Inflammatory macrophage treated with lipopolysaccharide for 1 hour (primary cell): ENCODE measurements around the gene NUFIP1.
"Not testable (repeated sequence)": the region's sequence is repeated elsewhere in the genome, so short reads cannot be mapped to it uniquely, and the experiment has no call there.

ENCODE experiments used
- DNase-seq, 2 donors: peaks; one replicate each; pipeline ENCODE4 v3.0.0-alpha.2; 2020 to 2022

The NUFIP1 gene

GRCh38 chr13:44919104-44919804 lies 70.0 kb downstream of the NUFIP1 start:
- no peak for DNase-seq

- DNase-seq: peak; percentile 81 to 85
These were observed 70.8 kb downstream of the NUFIP1 start for GRCh38 chr13:44918326-44919103.

DNA sequence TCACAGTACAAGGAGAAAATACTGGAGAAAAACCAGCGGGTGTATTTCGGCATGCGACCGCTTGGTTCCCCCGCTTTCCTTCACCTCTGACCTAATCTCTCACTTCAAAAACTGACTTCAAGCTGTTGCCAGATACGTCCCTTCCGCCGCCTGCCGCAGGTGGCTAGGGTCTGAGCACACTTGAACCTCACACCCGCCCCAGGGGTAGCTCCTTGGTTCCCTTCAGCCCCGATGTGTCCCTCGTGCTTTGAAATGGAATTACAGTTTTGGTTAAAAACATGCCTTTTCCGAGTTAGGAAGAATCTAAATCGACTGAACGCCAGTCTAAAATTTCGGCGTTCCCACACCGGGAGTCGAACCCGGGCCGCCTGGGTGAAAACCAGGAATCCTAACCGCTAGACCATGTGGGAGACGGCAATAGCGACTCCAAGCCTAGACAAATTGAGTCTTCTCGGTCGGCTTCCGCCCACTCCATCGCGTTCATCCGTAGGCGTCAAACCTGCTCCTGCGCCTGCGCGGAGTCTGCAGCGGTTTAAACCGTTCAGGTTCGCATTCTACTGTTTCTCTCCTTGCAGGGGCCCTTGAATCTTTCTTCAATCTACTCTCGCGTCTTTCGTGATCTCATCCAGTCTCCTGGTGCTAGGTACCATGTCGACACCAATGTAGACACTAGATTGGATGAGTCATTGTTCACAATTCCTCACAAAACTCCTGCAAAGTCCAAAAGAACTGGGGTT lies 71.5 kb downstream of the NUFIP1 start:
- DNase-seq: peak; percentile 90 to 99

DNA sequence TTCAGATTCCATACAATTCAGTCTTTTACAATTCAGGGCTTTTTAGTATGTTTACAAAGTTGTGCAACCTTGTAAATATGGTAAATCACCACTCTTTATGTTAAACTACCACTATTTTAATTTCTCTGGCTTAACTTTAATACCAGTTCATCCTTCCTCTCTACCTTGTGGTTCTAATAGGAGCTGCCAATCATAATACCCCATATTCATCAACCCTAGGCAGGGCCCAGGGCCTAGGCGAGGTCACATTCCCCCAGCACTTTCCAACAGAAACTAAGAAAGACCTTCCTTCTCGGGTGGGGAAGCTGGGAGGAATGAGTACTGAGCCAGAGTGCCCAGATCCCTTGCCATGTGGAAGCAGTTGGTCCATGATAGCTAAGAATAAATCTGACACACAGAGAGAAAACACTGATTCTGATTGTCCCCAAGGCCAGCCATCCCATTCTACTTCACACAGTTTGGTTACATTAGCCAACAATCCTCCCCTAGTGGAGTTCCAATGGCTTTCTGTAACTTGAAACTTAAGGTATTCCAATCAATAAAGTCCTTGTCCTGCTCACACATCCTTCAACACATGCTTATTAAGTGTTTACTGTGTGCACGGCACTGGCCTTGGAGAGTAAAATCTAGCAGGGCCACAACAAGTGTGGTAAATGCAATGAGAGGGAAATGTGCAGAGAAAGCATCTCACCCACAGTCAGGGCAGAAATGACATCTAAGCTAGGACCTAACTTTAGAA lies 76.8 kb downstream of the NUFIP1 start:
- no peak for DNase-seq

DNA sequence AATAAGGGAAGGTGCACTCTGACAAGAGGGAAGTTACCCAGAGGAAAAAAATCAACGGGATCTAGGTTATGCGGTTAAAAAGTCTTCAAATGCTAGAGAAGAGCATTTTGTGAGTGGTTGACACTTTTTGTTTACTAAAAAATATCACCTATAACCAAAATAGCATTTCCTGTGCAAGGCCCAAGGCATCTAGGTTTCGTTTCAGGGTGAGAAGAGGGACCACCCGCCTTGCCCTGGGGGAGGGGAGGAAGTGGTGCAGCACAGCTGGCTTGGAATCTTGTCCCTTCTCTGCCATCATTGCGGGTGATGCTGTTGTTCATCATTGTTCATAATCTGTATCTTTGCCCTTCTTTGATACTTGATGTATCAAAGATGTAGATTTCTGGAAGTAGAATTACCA lies 80.6 kb downstream of the NUFIP1 start:
- no peak for DNase-seq

GRCh38 chr13:44908266-44908665 lies 81.0 kb downstream of the NUFIP1 start:
- no peak for DNase-seq

DNA sequence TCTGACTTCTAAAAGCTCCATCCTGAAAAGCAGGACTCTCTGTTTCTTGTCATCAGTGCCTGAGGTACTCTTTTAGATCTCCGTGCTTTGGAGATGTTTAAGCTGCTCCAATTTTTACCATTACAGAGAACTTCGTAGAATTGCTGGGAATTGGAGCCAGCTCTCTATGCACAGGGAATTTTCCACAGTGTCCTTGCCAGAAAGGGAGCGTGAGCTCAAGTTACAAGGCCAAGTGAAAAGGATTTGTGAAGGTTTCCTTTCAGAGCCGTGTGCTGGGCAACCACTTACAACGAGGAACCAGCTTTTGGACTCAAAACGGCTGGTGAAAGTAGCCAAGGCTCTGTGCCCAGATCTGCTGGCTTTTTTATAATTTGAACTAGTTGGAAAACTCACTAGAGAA lies 82.6 kb downstream of the NUFIP1 start:
- DNase-seq: no peak

- DNase-seq: no peak
These were observed 83.0 kb downstream of the NUFIP1 start for GRCh38 chr13:44906230-44906629.

DNA sequence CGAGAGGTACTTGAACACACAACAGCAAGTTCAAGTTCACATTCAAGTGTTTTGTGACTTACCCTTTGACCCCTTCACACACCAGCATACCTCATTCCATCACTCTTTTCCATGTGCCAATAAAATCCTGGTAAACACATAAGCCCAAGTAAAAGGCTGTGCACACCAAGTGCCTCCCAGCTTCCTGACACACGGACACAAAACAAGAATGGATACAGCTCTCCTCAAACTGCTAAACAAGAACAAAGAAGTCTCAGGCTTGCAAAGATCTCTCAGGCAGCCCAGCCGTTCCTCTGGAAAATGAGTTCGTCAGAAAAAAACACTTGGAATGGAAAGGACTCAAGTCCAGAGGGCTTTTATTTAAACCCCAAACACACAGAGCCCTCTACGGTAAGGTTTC lies 83.7 kb downstream of the NUFIP1 start:
- DNase-seq: no peak

GRCh38 chr13:44904967-44905366 lies 84.3 kb downstream of the NUFIP1 start:
- DNase-seq: no peak

DNA sequence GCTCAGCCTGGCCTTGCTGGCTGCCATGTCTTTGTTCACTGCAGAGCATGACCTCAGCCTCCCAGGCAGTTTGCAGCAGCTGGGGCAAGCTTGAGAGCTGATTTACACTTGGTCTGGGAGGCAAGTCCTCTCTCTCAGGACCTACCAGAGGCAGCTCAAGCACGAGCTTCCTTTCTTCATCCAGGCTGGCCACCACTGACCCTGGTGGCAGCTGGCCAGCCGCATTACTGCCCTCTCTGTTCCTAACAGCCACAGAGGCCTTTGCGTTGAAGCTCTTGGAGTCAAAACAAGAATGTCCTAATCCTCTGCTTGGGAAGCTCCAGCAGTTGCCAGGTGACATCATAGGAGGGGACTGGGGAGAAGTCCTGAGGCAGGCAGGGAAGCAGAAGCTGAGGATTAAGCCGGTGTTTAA lies 85.7 kb downstream of the NUFIP1 start:
- DNase-seq: no peak

- no peak for DNase-seq
These were observed 86.5 kb downstream of the NUFIP1 start for GRCh38 chr13:44902738-44903137.

GRCh38 chr13:44899967-44900366 lies 89.3 kb downstream of the NUFIP1 start:
- DNase-seq: no peak

DNA sequence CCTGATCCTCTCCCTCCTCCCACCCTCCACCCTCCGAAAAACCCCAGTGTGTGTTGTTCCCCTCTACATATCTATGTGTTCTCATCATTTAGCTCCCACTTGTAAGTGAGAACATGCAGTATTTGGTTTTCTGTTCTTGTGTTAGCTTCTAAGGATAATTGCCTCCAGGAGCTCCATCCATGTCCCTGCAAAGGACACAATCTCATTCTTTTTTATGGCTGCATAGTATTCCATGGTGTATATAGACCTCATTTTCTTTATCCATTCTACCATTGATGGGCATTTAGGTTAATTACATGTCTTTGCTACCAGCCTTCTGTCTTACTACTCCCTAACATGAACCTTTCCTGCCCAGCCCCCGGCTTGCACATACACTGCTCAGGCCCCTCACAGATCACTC lies 91.0 kb downstream of the NUFIP1 start:
- DNase-seq: not testable (repeated sequence)

DNA sequence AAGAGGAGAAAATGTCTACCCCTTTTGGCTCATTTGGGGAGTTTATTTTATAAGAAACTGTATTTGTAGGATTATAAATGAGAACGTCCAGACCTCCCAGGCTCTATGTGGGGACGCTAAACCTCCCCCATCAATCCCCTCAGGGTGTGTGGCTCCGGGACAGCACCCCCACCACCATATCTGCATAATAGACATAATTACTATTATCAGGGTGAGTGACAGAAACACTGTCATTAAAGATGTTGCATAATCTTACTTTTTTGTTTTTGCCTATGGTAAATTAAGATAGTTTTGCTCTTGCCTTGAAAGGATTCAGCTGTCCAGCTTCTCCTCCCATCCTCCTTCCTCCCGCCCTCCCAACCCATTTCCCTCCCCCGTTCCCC lies 93.3 kb downstream of the NUFIP1 start:
- no peak for DNase-seq

- DNase-seq: no peak
These were observed 93.9 kb downstream of the NUFIP1 start for GRCh38 chr13:44895264-44895952.

GRCh38 chr13:44894001-44894770 lies 95.1 kb downstream of the NUFIP1 start:
- no peak for DNase-seq
